Measurements from ENCODE around the gene CCDC85C. TPM values are rescaled to one million over a fixed set of nuclear protein-coding genes. Genes with fewer than 3 reads are reported as not detected.
A peak's percentile ranks its signal among the peaks of the same experiment; 100 is the strongest.

Gene CCDC85C
- total RNA-seq, 6 experiments from 2014 or later = 31.3 to 41.4 (median 34.3) TPM

- Mint-ChIP-seq H3K27me3 (ENCODE audit: insufficient read depth) (peaks cover 10% of the 10 kb centered on the region), H3K4me1 (ENCODE audit: low read depth) (peaks cover 16% of the 10 kb centered on the region), H3K27ac (peak overlapping the region; percentile 49; the same call in 1 of the 2 replicates), H3K36me3 (ENCODE audit: low read depth) (peaks cover 2% of the 10 kb centered on the region; the same call in 1 of the 2 replicates), H3K4me3 (0 out of 2 replicates have a peak overlapping the region, but pooled peaks have one; percentile 22), H3K9me3 (no peaks in the 10 kb centered on the region)
- DNase-seq = no peak
- TF ChIP-seq CTCF (IDR thresholded peaks at IDR 0.05) = no peak
Observed at GRCh38 chr14:99512571-99513182, 91.3 kb downstream of the CCDC85C start.

GRCh38 chr14:99512110-99512449 lies 91.9 kb downstream of the CCDC85C start:
- Mint-ChIP-seq H3K27ac (peak overlapping the region; percentile 49), H3K27me3 (ENCODE audit: insufficient read depth) (peaks cover 10% of the 10 kb centered on the region), H3K4me3 (0 out of 2 replicates have a peak overlapping the region, but pooled peaks have one; percentile 22), H3K36me3 (ENCODE audit: low read depth) (peaks cover 6% of the 10 kb centered on the region; the same call in 1 of the 2 replicates), H3K4me1 (ENCODE audit: low read depth) (peaks cover 16% of the 10 kb centered on the region), H3K9me3 (no peaks in the 10 kb centered on the region)
- no peak for TF ChIP-seq CTCF (IDR thresholded peaks at IDR 0.05)
- no peak for DNase-seq

- peaks cover 16% of the 10 kb centered on the region for H3K4me1 Mint-ChIP-seq (ENCODE audit: low read depth)
- DNase-seq = no peak
- peak overlapping the region; percentile 49 for H3K27ac Mint-ChIP-seq
- H3K36me3 Mint-ChIP-seq (ENCODE audit: low read depth) = peaks cover 6% of the 10 kb centered on the region; the same call in 1 of the 2 replicates
- TF ChIP-seq CTCF (IDR thresholded peaks at IDR 0.05) = no peak
- H3K9me3 Mint-ChIP-seq = no peaks in the 10 kb centered on the region
- H3K27me3 Mint-ChIP-seq (ENCODE audit: insufficient read depth) = peaks cover 10% of the 10 kb centered on the region
- H3K4me3 Mint-ChIP-seq = no peak overlapping the region
Observed at GRCh38 chr14:99511421-99512109, 92.4 kb downstream of the CCDC85C start.

GRCh38 chr14:99510556-99511139 lies 93.4 kb downstream of the CCDC85C start:
- Mint-ChIP-seq H3K4me1 (ENCODE audit: low read depth) (peaks cover 16% of the 10 kb centered on the region), H3K36me3 (ENCODE audit: low read depth) (peaks cover 15% of the 10 kb centered on the region), H3K27me3 (ENCODE audit: insufficient read depth) (peaks cover 12% of the 10 kb centered on the region), H3K4me3 (no peak overlapping the region), H3K9me3 (no peaks in the 10 kb centered on the region), H3K27ac (peak overlapping the region; percentile 40)
- no peak for DNase-seq
- no peak for TF ChIP-seq CTCF (IDR thresholded peaks at IDR 0.05)

GRCh38 chr14:99509871-99510555 lies 94.0 kb downstream of the CCDC85C start:
- DNase-seq = no peak
- no peak overlapping the region for H3K27ac Mint-ChIP-seq
- TF ChIP-seq CTCF (IDR thresholded peaks at IDR 0.05) = no peak
- peaks cover 16% of the 10 kb centered on the region for H3K4me1 Mint-ChIP-seq (ENCODE audit: low read depth)
- H3K9me3 Mint-ChIP-seq = no peaks in the 10 kb centered on the region
- peaks cover 11% of the 10 kb centered on the region for H3K27me3 Mint-ChIP-seq (ENCODE audit: insufficient read depth)
- no peak overlapping the region for H3K4me3 Mint-ChIP-seq
- H3K36me3 Mint-ChIP-seq (ENCODE audit: low read depth) = peaks cover 19% of the 10 kb centered on the region
